B cell (primary cell): ENCODE measurements around the gene GCNT2. TPM values are rescaled to one million over a fixed set of nuclear protein-coding genes. Genes with fewer than 3 reads are reported as not detected.
A peak's percentile ranks its signal among the peaks of the same experiment; 100 is the strongest.

ENCODE experiments used
- ATAC-seq: fragments of 200-7000 bp; cut with Tn5 transposase; one replicate; pipeline ENCODE4 v1.10.0; 2021; ENCODE audit warnings: low read depth, mild to moderate bottlenecking, moderate number of reproducible peaks, moderate library complexity
- CTCF ChIA-PET: fragments of 350-600 bp; sonication (Branson Sonifier 250); formaldehyde crosslinking; loops from one replicate; lab custom pipeline; 2021; ENCODE audit warnings: antibody characterized with exemption, inconsistent platforms; lab: Charles Lee
- POLR2A ChIA-PET: fragments of 350-600 bp; sonication (Branson Sonifier 250); formaldehyde crosslinking; loops from one replicate; lab custom pipeline; 2021; ENCODE audit warnings: antibody characterized with exemption; lab: Charles Lee
- DNase-seq: peaks from one replicate; pipeline ENCODE4 v3.0.0; 2013
- H2AFZ ChIP-seq: 2 replicates; pipeline ENCODE4 v1.6.1; 2012; ENCODE audit warnings: mild to moderate bottlenecking, low read depth, low read length; ENCODE audit not compliant: insufficient read depth, poor library complexity, severe bottlenecking
- H3K27ac ChIP-seq, 2 donors: 1 replicate in 1 of 2; 2 replicates in 1 of 2; pipeline ENCODE4 v1.5.1; 2012 to 2013; ENCODE audit warnings: low read length in 2 of 2, mild to moderate bottlenecking in 2 of 2, moderate library complexity in 1 of 2
- H3K27me3 ChIP-seq, 4 experiments: fragments of 200-600 bp in 1 of 4; sonication (generic) in 1 of 4; replicated peaks in 1 of 4; 1 replicate in 2 of 4; 2 replicates in 2 of 4; pipeline versions ENCODE4 v1.6.1 to v1.7.0; 2013 to 2016; ENCODE audit warnings: low read length in 3 of 4, mild to moderate bottlenecking in 2 of 4, mixed read lengths in 1 of 4, moderate library complexity in 1 of 4; ENCODE audit not compliant: insufficient read depth in 4 of 4, control insufficient read depth in 3 of 4; ENCODE audit errors: control extremely low read depth in 1 of 4
- H3K36me3 ChIP-seq, 2 experiments: replicated peaks in 1 of 2; 1 replicate in 1 of 2; 2 replicates in 1 of 2; pipeline versions ENCODE4 v1.6.1 to v1.7.1; 2013; ENCODE audit warnings: low read length in 1 of 2; ENCODE audit not compliant: insufficient read depth in 2 of 2, control insufficient read depth in 1 of 2; ENCODE audit errors: control extremely low read depth in 1 of 2, extremely low read depth in 1 of 2
- H3K4me1 ChIP-seq, 2 donors: fragments of 200-600 bp in 1 of 2; sonication (generic) in 1 of 2; 1 replicate in 1 of 2; 2 replicates in 1 of 2; pipeline versions ENCODE4 v1.5.1 to v1.6.1; 2013 to 2017; ENCODE audit warnings: low read length in 2 of 2; ENCODE audit not compliant: control insufficient read depth in 2 of 2, insufficient read depth in 2 of 2
- H3K4me2 ChIP-seq: replicated peaks from 2 replicates; pipeline ENCODE3; 2012; ENCODE audit warnings: mild to moderate bottlenecking, low read depth, low read length; ENCODE audit not compliant: poor library complexity, severe bottlenecking
- H3K4me3 ChIP-seq, 5 experiments: fragments of 200-600 bp in 1 of 5; sonication (generic) in 1 of 5; 1 replicate in 3 of 5; 2 replicates in 2 of 5; pipeline versions ENCODE4 v1.5.1 to v1.7.0; 2011 to 2016; ENCODE audit warnings: low read length in 4 of 5, mild to moderate bottlenecking in 4 of 5, low read depth in 2 of 5, control low read depth in 1 of 5, moderate library complexity in 1 of 5; ENCODE audit not compliant: insufficient read depth in 1 of 5; ENCODE audit errors: control extremely low read depth in 1 of 5, extremely low read depth in 1 of 5
- H3K79me2 ChIP-seq: fragments of 200-600 bp; sonication (generic); one replicate; pipeline ENCODE4 v1.6.0; 2016; ENCODE audit warnings: low read length; ENCODE audit not compliant: control insufficient read depth, insufficient read depth
- H3K9ac ChIP-seq: fragments of 200-600 bp; sonication (generic); 2 replicates; pipeline ENCODE4 v1.6.1; 2017; ENCODE audit warnings: mild to moderate bottlenecking, low read length, moderate library complexity
- H3K9me3 ChIP-seq, 3 donors: one replicate each; pipeline versions ENCODE4 v1.6.1 to v1.7.1; 2013; ENCODE audit warnings: low read length in 2 of 3; ENCODE audit not compliant: control insufficient read depth in 2 of 3, insufficient read depth in 1 of 3; ENCODE audit errors: control extremely low read depth in 1 of 3
- H4K20me1 ChIP-seq: 2 replicates; pipeline ENCODE4 v1.6.0; 2012; ENCODE audit warnings: mild to moderate bottlenecking, low read length; ENCODE audit not compliant: insufficient read depth, control insufficient read depth, poor library complexity, severe bottlenecking
- H3K27ac Mint-ChIP-seq: one replicate; pipeline ENCODE4 v1.8.0; 2021; ENCODE audit warnings: mixed read lengths
- H3K27me3 Mint-ChIP-seq: one replicate; pipeline ENCODE4 v1.8.0; 2021; ENCODE audit warnings: mixed read lengths
- H3K4me1 Mint-ChIP-seq: one replicate; pipeline ENCODE4 v1.8.0; 2021; ENCODE audit warnings: mixed read lengths
- H3K4me3 Mint-ChIP-seq: one replicate; pipeline ENCODE4 v1.8.0; 2021; ENCODE audit warnings: mixed read lengths
- H3K9me3 Mint-ChIP-seq: one replicate; pipeline ENCODE4 v1.8.0; 2022; ENCODE audit warnings: mixed read lengths; ENCODE audit not compliant: insufficient read depth
- CTCF ChIP-seq: fragments of 200-600 bp; IDR thresholded peaks from one replicate; pipeline ENCODE4 v1.8.0; 2022; ENCODE audit warnings: antibody characterized with exemption, mild to moderate bottlenecking
- EZH2 ChIP-seq: IDR thresholded peaks from 2 replicates; pipeline ENCODE4 v1.6.1; 2012; ENCODE audit warnings: borderline replicate concordance, low read depth, mild to moderate bottlenecking, moderate library complexity, low read length; ENCODE audit not compliant: insufficient read depth, poor library complexity, severe bottlenecking
- WGBS: methylation state at CpG from one replicate; pipeline ENCODE4 v1.1.5; 2013; ENCODE audit warnings: missing lambda C conversion rate; ENCODE audit not compliant: insufficient coverage; 5-methylcytosine and 5-hydroxymethylcytosine counted together
- intact Hi-C: fragments of 100-400 bp; cut with micrococcal nuclease; formaldehyde crosslinking; loops from one replicate; pipeline ENCODE4 v1.10.0; 2022
- polyA plus RNA-seq: library from polyadenylated mRNA; depleted of rRNA; stranded (reverse); fragments of >200 nt; gene quantifications from 2 replicates; pipeline ENCODE4 v1.2.3, GENCODE V29; 2012
- total RNA-seq, 2 donors: library from RNA; stranded (reverse); fragments of 120-200 nt in 1 of 2; gene quantifications; 1 replicate in 1 of 2; 2 replicates in 1 of 2; pipeline versions ENCODE4 v1.2.3 to v1.2.4, GENCODE V29; 2013 to 2022

GCNT2 gene
- total and polyA plus RNA-seq, 2 donors (not counting 1 experiment from before 2014, with no cell fraction given): 6.8 to 32.1 TPM

GRCh38 chr6:10510592-10511367 is 10.4 kb upstream of the GCNT2 start:
- 42% methylated on average over 14 of the region's 17 CpGs for WGBS
- H3K27me3 Mint-ChIP-seq: no peaks in the 10 kb centered on the region
- no peaks in the 10 kb centered on the region for H3K9me3 Mint-ChIP-seq
- no peak overlapping the region for H3K4me3 ChIP-seq
- H3K27me3 ChIP-seq: no peaks in the 10 kb centered on the region
- H3K27ac Mint-ChIP-seq: no peak overlapping the region
- POLR2A ChIA-PET: interaction anchor here (0.7 to 1.5 kb wide), 3 partner anchors 25 to 184 kb away, joined by 3 to 4 read pairs (median 4); partner anchors contain the start of genes C6orf52 and PAK1IP1
- intact Hi-C loops: loop anchor here (1.0 kb wide), 4 partner anchors 26 to 249 kb away; partner anchors contain the start of genes C6orf52, PAK1IP1 and TMEM14B
- CTCF ChIA-PET: interaction anchor here (0.6 to 6.6 kb wide), 44 partner anchors 9 to 1011 kb away, joined by 3 to 98 read pairs (median 4); partner anchors contain the start of genes C6orf52, GCNT2, PAK1IP1 and TMEM14B
- H3K9ac ChIP-seq: no peak overlapping the region
- H3K4me3 Mint-ChIP-seq: peak overlapping the region; percentile 65
- peaks cover 8% of the 10 kb centered on the region for H3K4me1 Mint-ChIP-seq
- peak overlapping the region; percentile 34 for H2AFZ ChIP-seq
- H3K4me2 ChIP-seq: peak overlapping the region; percentile 57
- DNase-seq (peak; percentile 77), ATAC-seq (peak; percentile 100)
- no peaks in the 10 kb centered on the region for H4K20me1 ChIP-seq
- no peaks in the 10 kb centered on the region for H3K9me3 ChIP-seq
- TF ChIP-seq CTCF: peak; percentile 87
- TF ChIP-seq EZH2: no peak
- H3K36me3 ChIP-seq: no peaks in the 10 kb centered on the region
- no peaks in the 10 kb centered on the region for H3K79me2 ChIP-seq
- H3K4me1 ChIP-seq: peaks cover 0 to 5% of the 10 kb centered on the region in 2 donors
- no peak overlapping the region for H3K27ac ChIP-seq

- DNase-seq (no peak), ATAC-seq (no peak)
- Histone ChIP-seq H3K27ac (no peak overlapping the region), H3K4me2 (no peak overlapping the region), H2AFZ (no peak overlapping the region), H3K27me3 (no peaks in the 10 kb centered on the region), H3K9me3 (no peaks in the 10 kb centered on the region), H3K36me3 (no peaks in the 10 kb centered on the region), H3K79me2 (no peaks in the 10 kb centered on the region), H3K4me1 (peaks cover 0 to 5% of the 10 kb centered on the region in 2 donors), H4K20me1 (no peaks in the 10 kb centered on the region), H3K4me3 (no peak overlapping the region), H3K9ac (no peak overlapping the region)
- H3K4me3 Mint-ChIP-seq: no peak overlapping the region
- 77% methylated on average over 2 of the region's 2 CpGs for WGBS
- TF ChIP-seq EZH2 (no peak), CTCF (no peak)
- ChIA-PET CTCF (interaction anchor here (0.8 to 6.6 kb wide), 30 partner anchors 13 to 557 kb away, joined by 3 to 98 read pairs (median 5); partner anchors contain the start of genes C6orf52, GCNT2, PAK1IP1 and TMEM14B), POLR2A (interaction anchor here (1.5 kb wide), 1 partner anchor 183 kb away, joined by 4 read pairs; the partner anchor contains the start of genes C6orf52 and PAK1IP1)
- no peaks in the 10 kb centered on the region for H3K9me3 Mint-ChIP-seq
- H3K27me3 Mint-ChIP-seq: no peaks in the 10 kb centered on the region
- H3K4me1 Mint-ChIP-seq: peaks cover 8% of the 10 kb centered on the region
- intact Hi-C loops: no loop called here
- no peak overlapping the region for H3K27ac Mint-ChIP-seq
Observed at GRCh38 chr6:10511477-10511876, 9.7 kb upstream of the GCNT2 start.
